Mesenchymal stem cell (in vitro differentiated cells and primary cell): ENCODE measurements around the gene ZRANB2.

ENCODE experiments used
- DNase-seq: peaks from one replicate; pipeline ENCODE4 v3.0.0-alpha.2; 2013
- H2AFZ ChIP-seq: one replicate; pipeline ENCODE4 v1.6.1; 2013; ENCODE audit warnings: low read depth, mild to moderate bottlenecking, control low read depth, inconsistent platforms, low read length, moderate library complexity
- H2AK5ac ChIP-seq: 2 replicates; pipeline ENCODE4 v1.6.1; 2013; ENCODE audit warnings: low read length, moderate library complexity, mild to moderate bottlenecking, inconsistent platforms; ENCODE audit not compliant: severe bottlenecking
- H2BK120ac ChIP-seq: one replicate; pipeline ENCODE4 v1.6.1; 2013; ENCODE audit warnings: low read depth, mild to moderate bottlenecking, inconsistent platforms, low read length, moderate library complexity
- H2BK12ac ChIP-seq, 2 experiments: one replicate each; pipeline ENCODE4 v1.6.1; 2013; ENCODE audit warnings: inconsistent platforms in 2 of 2, low read length in 2 of 2, mild to moderate bottlenecking in 2 of 2, moderate library complexity in 2 of 2, control low read depth in 1 of 2
- H2BK15ac ChIP-seq: one replicate; pipeline ENCODE4 v1.6.1; 2013; ENCODE audit warnings: mild to moderate bottlenecking, low read depth, inconsistent platforms; ENCODE audit not compliant: poor library complexity, severe bottlenecking
- H2BK5ac ChIP-seq: 2 replicates; pipeline ENCODE4 v1.6.1; 2013; ENCODE audit warnings: low read depth, mild to moderate bottlenecking, low read length, control low read depth, inconsistent platforms; ENCODE audit not compliant: poor library complexity, severe bottlenecking
- H3K14ac ChIP-seq, 2 experiments: one replicate each; pipeline ENCODE4 v1.6.1; 2013; ENCODE audit warnings: inconsistent platforms in 2 of 2, low read length in 2 of 2, control low read depth in 1 of 2, mild to moderate bottlenecking in 1 of 2, moderate library complexity in 1 of 2
- H3K18ac ChIP-seq, 2 experiments: one replicate each; pipeline ENCODE4 v1.6.1; 2013; ENCODE audit warnings: inconsistent platforms in 2 of 2, low read length in 2 of 2, control low read depth in 1 of 2, low read depth in 1 of 2, mild to moderate bottlenecking in 1 of 2
- H3K23ac ChIP-seq, 2 experiments: one replicate each; pipeline ENCODE4 v1.6.1; 2013; ENCODE audit warnings: inconsistent platforms in 2 of 2, low read length in 2 of 2, mild to moderate bottlenecking in 2 of 2, moderate library complexity in 2 of 2, control low read depth in 1 of 2
- H3K27ac ChIP-seq: 2 replicates; pipeline ENCODE4 v1.5.1; 2013; ENCODE audit warnings: mild to moderate bottlenecking, moderate library complexity, low read length, control low read depth, inconsistent platforms; ENCODE audit not compliant: poor library complexity, severe bottlenecking
- H3K27me3 ChIP-seq, 2 experiments: 2 replicates each; pipeline versions ENCODE4 v1.6.1 to v1.7.0; 2013; ENCODE audit warnings: low read length in 2 of 2, mild to moderate bottlenecking in 2 of 2, moderate library complexity in 2 of 2, control low read depth in 1 of 2, inconsistent platforms in 1 of 2; ENCODE audit not compliant: control insufficient read depth in 1 of 2, insufficient read depth in 1 of 2
- H3K36me3 ChIP-seq, 2 experiments: 2 replicates each; pipeline versions ENCODE4 v1.6.1 to v1.7.0; 2013; ENCODE audit warnings: low read length in 2 of 2, control low read depth in 1 of 2, inconsistent platforms in 1 of 2, low read depth in 1 of 2, mild to moderate bottlenecking in 1 of 2; ENCODE audit not compliant: insufficient read depth in 2 of 2, control insufficient read depth in 1 of 2
- H3K4ac ChIP-seq, 2 experiments: one replicate each; pipeline ENCODE4 v1.6.1; 2013; ENCODE audit warnings: inconsistent platforms in 2 of 2, low read length in 2 of 2, mild to moderate bottlenecking in 2 of 2, moderate library complexity in 2 of 2, control low read depth in 1 of 2, low read depth in 1 of 2
- H3K4me1 ChIP-seq: 2 replicates; pipeline ENCODE4 v1.6.1; 2013; ENCODE audit warnings: low read depth, low read length, control low read depth; ENCODE audit not compliant: control insufficient read depth, insufficient read depth
- H3K4me2 ChIP-seq: 2 replicates; pipeline ENCODE4 v1.6.1; 2013; ENCODE audit warnings: low read length, mild to moderate bottlenecking, inconsistent platforms; ENCODE audit not compliant: poor library complexity, severe bottlenecking
- H3K4me3 ChIP-seq, 2 experiments: 2 replicates each; pipeline versions ENCODE4 v1.5.1 to v1.7.0; 2013; ENCODE audit warnings: low read length in 2 of 2, mild to moderate bottlenecking in 2 of 2, control low read depth in 1 of 2, low read depth in 1 of 2; ENCODE audit not compliant: insufficient read depth in 1 of 2
- H3K79me1 ChIP-seq: replicated peaks from 2 replicates; pipeline ENCODE4 v1.6.1; 2013; ENCODE audit warnings: mild to moderate bottlenecking, control low read depth, low read length, inconsistent platforms; ENCODE audit not compliant: poor library complexity, severe bottlenecking
- H3K9ac ChIP-seq: 2 replicates; pipeline ENCODE4 v1.7.0; 2013; ENCODE audit warnings: mild to moderate bottlenecking, low read length, moderate library complexity
- H3K9me3 ChIP-seq: 2 replicates; pipeline ENCODE4 v1.7.0; 2013; ENCODE audit warnings: mild to moderate bottlenecking, low read length; ENCODE audit not compliant: control insufficient read depth
- H4K8ac ChIP-seq: one replicate; pipeline ENCODE4 v1.6.1; 2013; ENCODE audit warnings: inconsistent platforms, mild to moderate bottlenecking, low read length, moderate library complexity
- H4K91ac ChIP-seq: one replicate; pipeline ENCODE4 v1.6.1; 2013; ENCODE audit warnings: mild to moderate bottlenecking, low read length, inconsistent platforms
- WGBS: methylation state at CpG from one replicate; pipeline ENCODE4 v1.1.7; 2013; ENCODE audit warnings: mixed read lengths; 5-methylcytosine and 5-hydroxymethylcytosine counted together

Gene ZRANB2

DNA sequence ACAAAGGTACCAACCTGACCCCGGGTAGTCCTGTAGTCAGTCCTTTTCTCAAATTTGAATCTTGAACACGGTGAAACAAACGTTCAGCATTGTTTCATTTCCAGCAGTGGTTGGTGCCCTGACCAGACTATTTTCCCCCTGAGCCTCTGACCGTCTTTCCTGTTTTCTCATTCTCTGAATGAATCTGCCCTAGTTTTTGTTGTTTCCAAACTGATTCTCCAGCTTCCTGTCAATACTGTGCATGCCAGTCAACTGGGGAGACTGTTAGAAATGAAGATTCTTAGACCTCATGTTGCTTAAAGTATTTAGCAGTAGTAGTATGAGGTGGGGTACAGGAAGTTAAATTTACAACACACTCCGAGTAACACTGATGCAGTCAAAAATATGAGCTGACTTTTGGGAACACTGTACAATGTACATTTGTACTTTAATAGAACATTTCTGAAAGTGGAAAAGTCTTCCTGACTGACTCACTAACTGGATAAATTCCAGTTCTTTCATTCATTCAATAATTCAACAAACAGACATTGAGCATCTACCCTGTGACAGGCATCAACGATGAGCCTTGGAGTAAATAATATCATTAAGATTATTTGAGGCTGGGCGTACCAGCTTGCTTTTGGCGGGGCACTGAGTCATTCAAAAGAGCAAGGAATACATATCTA is 26.0 kb upstream of the ZRANB2 start:
- Histone ChIP-seq H3K4ac (no peak overlapping the region), H3K18ac (no peak overlapping the region), H4K8ac (no peak overlapping the region), H3K36me3 (no peaks in the 10 kb centered on the region), H2BK15ac (no peak overlapping the region), H2AK5ac (no peak overlapping the region), H2BK12ac (no peak overlapping the region), H4K91ac (no peak overlapping the region), H3K27ac (no peak overlapping the region), H3K23ac (no peak overlapping the region), H3K4me2 (no peak overlapping the region), H3K14ac (no peak overlapping the region), H2AFZ (no peak overlapping the region), H2BK120ac (no peak overlapping the region), H3K79me1 (no peaks in the 10 kb centered on the region), H2BK5ac (no peak overlapping the region), H3K4me1 (no peaks in the 10 kb centered on the region), H3K4me3 (no peak overlapping the region), H3K27me3 (no peaks in the 10 kb centered on the region), H3K9me3 (no peaks in the 10 kb centered on the region), H3K9ac (no peak overlapping the region)
- 98% methylated on average over 4 of the region's 8 CpGs for WGBS
- DNase-seq, result no peak

DNA sequence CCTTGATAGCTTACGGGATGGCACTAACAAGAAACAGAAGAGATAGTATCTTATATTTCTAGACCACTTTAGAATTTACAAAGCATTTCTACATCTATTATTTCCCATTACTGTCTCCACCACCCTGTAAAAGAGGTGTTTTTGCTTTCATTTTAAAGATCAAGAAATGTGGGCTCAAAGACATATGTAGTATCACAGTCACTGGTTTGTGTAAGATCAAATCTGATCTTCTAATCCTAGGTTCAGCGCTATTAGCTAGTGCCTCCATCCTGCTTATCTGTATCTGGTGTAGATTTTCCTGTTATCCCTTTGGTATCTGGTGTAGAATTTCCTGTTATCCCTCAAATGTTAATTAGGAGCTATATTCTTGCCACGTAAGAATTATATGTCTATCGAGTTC is 23.6 kb upstream of the ZRANB2 start:
- no peak overlapping the region for H2BK120ac ChIP-seq
- no peak overlapping the region for H4K8ac ChIP-seq
- H3K27me3 ChIP-seq, result no peaks in the 10 kb centered on the region
- no peak overlapping the region for H3K4me2 ChIP-seq
- no peak overlapping the region for H3K18ac ChIP-seq
- no peaks in the 10 kb centered on the region for H3K9me3 ChIP-seq
- H3K23ac ChIP-seq, result no peak overlapping the region
- no peak overlapping the region for H4K91ac ChIP-seq
- H2AFZ ChIP-seq, result no peak overlapping the region
- H3K4me3 ChIP-seq, result no peak overlapping the region
- H3K14ac ChIP-seq, result no peak overlapping the region
- no peak overlapping the region for H3K9ac ChIP-seq
- H2AK5ac ChIP-seq, result no peak overlapping the region
- peaks cover 1% of the 10 kb centered on the region for H3K4me1 ChIP-seq
- no peaks in the 10 kb centered on the region for H3K79me1 ChIP-seq
- 90% methylated on average over 2 of the region's 4 CpGs for WGBS
- H2BK12ac ChIP-seq, result no peak overlapping the region
- H2BK15ac ChIP-seq, result no peak overlapping the region
- DNase-seq, result no peak
- H3K4ac ChIP-seq, result no peak overlapping the region
- no peak overlapping the region for H2BK5ac ChIP-seq
- no peaks in the 10 kb centered on the region for H3K36me3 ChIP-seq
- H3K27ac ChIP-seq, result no peak overlapping the region

DNA sequence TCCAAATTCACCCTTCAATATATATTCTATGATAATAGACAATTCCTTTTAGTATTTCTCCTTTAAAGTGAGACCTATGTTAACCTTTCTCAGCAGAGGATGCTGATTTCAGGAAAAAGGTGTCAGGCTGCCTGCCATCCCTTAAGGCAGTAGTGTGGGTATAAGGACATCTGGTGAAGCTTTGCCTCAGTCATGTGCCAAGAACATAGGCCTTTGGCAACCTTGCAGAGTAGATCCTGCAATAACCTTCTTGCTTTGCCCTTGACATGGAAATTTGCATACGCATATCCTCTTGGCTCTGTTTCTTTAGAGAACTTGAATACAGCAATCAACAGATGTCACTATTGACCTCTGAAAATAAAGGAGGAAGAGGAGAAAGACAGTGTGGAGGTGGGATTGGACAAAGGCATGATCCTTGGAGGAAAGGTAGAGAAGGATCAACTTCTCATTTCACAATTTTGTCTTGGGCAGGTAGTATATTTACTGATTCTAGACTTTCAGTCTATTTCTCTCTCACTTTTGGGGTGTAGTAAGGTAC is 21.1 kb upstream of the ZRANB2 start:
- H2BK5ac ChIP-seq, result no peak overlapping the region
- H3K9ac ChIP-seq, result no peak overlapping the region
- no peak overlapping the region for H2BK15ac ChIP-seq
- no peak overlapping the region for H3K27ac ChIP-seq
- H3K23ac ChIP-seq, result no peak overlapping the region
- peaks cover 1% of the 10 kb centered on the region for H3K4me1 ChIP-seq
- no peak overlapping the region for H2BK12ac ChIP-seq
- no peaks in the 10 kb centered on the region for H3K79me1 ChIP-seq
- no peak overlapping the region for H3K4me2 ChIP-seq
- H3K4me3 ChIP-seq, result no peak overlapping the region
- H3K18ac ChIP-seq, result no peak overlapping the region
- H3K27me3 ChIP-seq, result no peaks in the 10 kb centered on the region
- WGBS, result no CpG with 5 or more reads among the region's 1 CpG
- H2AFZ ChIP-seq, result no peak overlapping the region
- H2BK120ac ChIP-seq, result no peak overlapping the region
- H4K8ac ChIP-seq, result no peak overlapping the region
- no peak overlapping the region for H2AK5ac ChIP-seq
- no peak overlapping the region for H3K14ac ChIP-seq
- DNase-seq, result no peak
- no peaks in the 10 kb centered on the region for H3K36me3 ChIP-seq
- H3K9me3 ChIP-seq, result no peaks in the 10 kb centered on the region
- H4K91ac ChIP-seq, result no peak overlapping the region
- no peak overlapping the region for H3K4ac ChIP-seq

DNA sequence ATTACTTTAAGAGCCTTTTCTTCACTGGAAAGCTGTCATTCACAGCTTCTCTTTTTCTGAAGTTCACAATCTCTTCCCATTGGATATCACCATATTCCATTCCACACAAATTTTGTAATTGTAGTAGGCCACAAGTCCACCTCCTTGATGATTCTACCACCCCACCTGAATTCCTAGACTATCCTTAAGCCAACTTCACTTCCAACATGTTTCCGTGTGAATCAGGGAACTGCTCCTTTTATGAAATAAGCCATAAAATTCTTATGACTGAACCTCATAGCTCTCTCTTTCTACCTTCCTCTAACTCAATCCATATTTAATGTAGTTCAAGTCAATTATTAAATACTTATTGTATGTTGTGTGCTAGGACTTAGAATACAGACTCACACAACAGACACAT is 16.6 kb upstream of the ZRANB2 start:
- no peak for DNase-seq
- Histone ChIP-seq H2BK15ac (no peak overlapping the region), H3K36me3 (no peaks in the 10 kb centered on the region), H3K9me3 (no peaks in the 10 kb centered on the region), H3K79me1 (no peaks in the 10 kb centered on the region), H3K4me3 (no peak overlapping the region), H3K4ac (no peak overlapping the region), H3K4me2 (no peak overlapping the region), H4K8ac (no peak overlapping the region), H2BK5ac (no peak overlapping the region), H3K27ac (no peak overlapping the region), H3K27me3 (no peaks in the 10 kb centered on the region), H3K23ac (no peak overlapping the region), H3K18ac (no peak overlapping the region), H4K91ac (no peak overlapping the region), H2AFZ (no peak overlapping the region), H2BK12ac (no peak overlapping the region), H3K14ac (no peak overlapping the region), H2AK5ac (no peak overlapping the region), H3K9ac (no peak overlapping the region), H3K4me1 (peaks cover 1% of the 10 kb centered on the region), H2BK120ac (no peak overlapping the region)
- WGBS, result 100% methylated on average over 1 of the region's 1 CpG
